Endometrium (tissue), 2 donors: ENCODE results near the gene FEM1B.
"Not testable (repeated sequence)": the region's sequence is repeated elsewhere in the genome, so short reads cannot be mapped to it uniquely, and the experiment has no call there.

Experiments
- FAIRE-seq: peaks from 2 replicates; lab custom pipeline; 2012; peaks lifted over from hg19 to GRCh38; lab: Jason Lieb, UNC
- donor health status: control.
- donor health status: control.

The FEM1B gene

DNA sequence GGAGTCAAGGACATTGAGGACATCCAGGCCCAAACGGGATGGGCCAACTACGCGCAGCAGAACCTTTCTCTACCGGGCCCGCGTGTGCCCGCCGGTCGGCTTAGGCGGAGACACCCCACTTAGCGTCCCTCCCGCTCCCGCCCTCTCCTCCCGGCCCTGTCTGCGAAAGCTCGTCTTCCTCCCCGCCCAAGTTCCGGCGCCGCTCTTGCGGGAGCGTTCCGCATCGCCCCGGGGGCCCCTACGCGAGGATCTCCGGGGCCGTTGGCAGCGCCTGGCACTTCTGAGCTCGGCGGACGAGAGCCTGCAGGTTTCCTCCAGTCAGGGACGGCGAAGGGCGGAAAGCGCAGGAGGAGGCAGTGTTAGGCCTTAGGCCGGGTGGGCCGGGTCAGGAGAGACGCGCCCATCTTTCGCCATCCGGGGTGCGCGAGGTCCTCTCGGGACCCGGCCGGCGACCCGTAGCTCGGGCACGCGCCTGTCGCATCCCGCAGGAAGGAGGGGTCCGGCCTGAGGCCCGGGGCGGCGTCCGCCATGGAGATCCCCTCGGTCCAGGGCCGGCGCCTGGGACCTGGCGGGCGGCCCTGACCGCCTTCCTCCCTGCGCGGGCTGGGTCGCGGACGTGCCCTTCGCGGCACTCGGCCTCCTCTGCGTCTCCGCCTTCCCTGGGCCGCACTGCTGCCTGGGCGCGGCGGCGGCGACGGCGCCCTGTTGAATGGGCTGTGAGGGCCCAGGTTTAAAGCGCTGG, at the start of gene FEM1B:
FEM1B (plus strand) TSS at position 143 of the 742 bp plus-strand sequence. CDS start 673 bp downstream, outside the sequence.
- no peak for FAIRE-seq

DNA sequence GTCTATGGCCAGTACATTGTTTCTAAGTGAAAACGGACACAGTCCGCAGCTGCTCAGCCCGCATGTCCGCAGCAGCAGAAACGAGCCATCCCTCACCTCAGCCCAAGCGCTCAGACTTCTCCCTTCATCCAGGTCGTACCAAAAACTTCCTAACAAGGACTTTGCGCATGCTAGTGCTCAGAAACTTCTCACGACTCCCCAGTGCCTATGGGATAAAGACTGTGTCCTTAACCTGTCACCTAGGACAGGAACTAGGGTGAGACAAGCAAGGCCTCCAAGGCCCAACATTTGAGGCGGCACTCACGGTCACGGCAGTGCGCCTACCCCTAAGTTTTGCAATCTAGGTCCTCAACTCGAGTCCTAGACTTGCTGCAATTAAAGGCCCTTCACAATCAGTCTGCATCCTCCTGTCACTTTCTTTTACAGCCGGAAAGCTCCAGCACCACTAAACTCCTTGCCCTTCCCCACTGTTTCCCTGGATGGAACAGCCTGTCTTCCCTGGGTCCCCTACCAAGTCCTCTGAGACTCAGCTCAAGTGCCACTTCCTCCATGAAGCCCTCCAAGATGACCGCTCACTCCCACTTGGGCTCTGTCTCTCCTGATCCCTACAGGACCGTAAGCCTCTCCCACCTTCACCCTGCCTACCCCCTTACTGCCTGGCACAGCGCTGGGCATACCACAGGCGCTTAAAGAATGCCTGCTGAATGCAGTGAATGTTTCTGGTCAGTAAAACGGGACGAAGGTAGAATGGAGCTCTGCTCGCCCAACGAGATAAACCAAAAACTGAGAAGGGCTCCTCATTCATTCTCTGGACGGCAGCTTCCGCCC, 49.2 kb upstream of the FEM1B start:
- FAIRE-seq = no peak

DNA sequence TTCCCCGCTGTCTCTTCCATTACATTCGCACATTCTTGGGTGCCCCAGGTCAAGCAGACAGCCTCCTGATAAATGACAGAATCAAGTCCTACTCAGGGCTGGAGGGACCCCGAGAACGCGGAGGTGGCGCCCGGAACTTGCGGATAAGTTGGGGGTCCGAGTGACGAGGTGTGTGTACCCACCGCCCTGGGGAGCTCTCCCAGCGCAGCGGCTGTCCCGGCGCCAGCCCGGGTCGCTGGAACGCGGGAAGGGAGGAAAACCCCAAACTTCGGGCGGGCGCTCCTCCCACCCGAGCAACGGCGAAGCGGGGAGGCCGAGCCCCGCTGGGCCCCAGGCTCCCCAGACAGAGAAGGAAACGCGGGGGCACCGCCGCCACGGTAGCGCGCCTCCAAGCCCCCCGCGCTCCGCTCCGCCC, 48.6 kb upstream of the FEM1B start:
- no peak for FAIRE-seq

DNA sequence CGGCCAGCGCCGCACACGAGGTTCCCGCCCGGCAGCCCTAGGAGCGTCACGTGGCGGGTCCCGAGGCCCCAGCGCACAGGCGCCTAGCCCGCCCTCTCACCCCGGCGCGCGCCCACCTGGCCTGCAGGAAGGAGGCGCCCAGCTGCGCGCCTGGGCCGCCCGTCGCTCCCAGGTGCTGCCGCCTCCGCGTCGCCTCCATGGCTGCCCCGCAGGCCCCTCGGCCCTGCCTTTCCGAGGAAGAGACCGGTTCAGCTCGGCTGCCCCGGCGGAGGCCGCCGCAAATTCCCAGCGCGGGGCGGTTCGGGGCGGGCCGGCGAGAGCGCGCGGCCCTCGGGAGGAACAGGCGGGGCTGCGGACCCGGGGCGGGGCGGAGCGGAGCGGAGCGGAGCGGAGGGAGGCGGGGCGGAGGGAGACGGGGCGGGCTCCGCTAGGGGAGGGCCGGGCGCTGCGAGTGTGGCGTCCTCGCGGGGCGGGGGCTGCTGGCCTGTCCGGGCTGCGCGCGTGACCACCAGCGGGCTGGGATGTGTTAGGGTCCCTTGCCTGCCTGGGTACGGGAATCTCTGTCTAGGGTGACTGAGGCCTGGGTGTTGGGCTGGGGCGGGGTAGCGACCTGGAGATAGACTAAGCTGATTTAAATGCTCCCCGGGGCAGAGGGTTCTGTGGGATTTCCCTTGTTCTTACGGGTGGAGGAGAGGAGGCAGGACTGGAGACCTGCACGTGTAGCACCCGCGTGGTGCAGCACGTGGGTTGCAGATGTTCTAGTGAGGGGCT, 48.0 kb upstream of the FEM1B start, which contains the start of gene CLN6:
CLN6 (minus strand) TSS at position 343 of the 771 bp plus-strand sequence; CDS start at position 199, 144 bp downstream.
- FAIRE-seq = no peak

DNA sequence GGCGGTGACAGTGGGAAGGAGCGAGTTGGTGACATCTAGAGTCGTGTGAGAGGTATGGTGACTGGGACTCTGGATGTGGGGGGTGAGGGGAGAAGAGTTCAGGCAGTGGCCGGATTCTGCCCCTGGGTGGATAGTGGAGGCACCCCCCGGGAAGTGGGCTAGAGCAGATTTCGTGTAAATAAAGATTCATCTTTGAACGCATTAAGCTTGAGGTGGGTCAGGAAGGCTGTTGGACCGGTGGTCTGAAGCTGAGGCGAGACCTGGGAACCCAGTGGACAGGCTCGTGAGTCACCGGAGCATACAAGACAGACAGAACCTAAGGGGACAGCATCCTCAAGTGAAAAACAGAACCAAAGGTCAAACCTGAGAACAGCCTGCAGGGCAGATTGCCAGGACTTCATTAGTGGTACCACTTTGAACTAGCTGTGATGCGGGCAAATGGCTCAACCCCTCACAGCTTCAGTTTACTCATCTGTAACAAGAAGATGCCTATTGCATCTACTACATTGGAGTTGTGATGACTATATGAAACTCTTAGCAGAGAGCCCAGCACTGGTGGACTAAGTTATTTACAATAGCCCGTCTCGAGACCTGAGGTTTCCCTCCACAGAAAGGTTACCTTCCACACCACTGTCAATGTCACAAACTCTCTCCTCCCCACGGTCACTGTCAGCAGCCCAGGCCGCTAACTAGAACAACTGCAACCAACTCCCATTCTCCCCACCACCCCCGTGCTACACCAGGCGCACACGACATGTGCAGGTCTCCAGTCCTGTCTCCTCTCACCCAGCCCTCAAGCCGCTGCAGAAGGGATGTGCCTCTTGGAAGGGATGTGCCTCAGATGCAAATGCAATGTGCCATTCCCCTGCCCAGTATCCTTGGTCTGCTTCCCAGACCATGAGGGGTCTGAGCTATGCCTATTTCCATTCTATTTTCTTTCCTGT, 47.1 kb upstream of the FEM1B start:
- FAIRE-seq = no peak

DNA sequence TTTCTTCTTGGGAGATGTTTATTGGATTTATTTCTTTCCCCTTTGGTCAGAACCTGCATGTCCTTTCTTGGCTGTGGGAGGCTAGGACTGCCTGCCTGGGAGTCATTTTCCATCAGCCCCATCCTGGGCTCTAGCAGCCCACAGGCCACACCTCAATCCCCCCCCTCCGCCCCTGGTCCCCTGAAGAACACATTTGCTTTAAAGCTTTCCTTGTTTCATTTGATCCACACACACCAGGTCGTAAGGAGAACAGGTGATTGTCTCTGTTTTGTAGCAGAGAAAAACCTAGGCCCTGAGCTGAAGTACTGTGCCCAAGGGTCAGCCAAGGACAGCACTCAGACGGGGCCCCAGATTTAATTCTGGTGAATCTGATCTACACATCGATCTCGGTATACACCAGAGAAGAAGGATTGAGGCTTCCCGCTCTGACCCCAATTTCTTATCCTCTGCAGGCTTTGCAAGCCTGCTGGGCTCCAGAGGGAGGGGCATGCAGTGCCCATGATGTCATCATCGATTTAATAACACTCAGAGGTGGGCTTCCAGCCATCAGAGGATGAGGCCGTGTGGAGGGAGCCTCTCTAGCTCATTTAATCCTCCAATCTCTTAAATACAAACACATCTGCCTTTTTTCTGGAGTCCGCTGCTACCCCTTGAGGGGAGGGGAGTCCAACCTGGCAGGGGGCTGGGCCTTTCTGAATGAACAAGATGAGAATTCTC, 46.3 kb upstream of the FEM1B start:
- FAIRE-seq = no peak

DNA sequence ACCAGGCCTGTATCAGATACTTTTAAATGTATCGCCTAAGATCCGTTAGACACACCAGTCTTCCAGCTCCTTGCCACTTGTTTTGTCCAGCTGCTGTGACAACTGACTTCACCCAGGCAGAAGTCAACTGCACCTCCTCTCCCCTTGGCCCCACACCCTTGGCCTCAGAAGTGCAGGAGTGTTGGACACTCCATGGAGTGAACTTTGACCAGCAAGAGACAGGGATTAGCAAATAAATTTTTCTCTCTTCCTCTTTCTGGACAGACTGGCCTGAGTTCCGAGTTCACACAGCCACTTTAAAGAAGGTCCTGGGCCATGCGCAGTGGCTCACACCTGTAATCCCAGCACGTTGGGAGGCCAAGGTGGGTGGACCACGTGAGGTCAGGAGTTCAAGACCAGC, 45.1 kb upstream of the FEM1B start:
- no peak for FAIRE-seq

DNA sequence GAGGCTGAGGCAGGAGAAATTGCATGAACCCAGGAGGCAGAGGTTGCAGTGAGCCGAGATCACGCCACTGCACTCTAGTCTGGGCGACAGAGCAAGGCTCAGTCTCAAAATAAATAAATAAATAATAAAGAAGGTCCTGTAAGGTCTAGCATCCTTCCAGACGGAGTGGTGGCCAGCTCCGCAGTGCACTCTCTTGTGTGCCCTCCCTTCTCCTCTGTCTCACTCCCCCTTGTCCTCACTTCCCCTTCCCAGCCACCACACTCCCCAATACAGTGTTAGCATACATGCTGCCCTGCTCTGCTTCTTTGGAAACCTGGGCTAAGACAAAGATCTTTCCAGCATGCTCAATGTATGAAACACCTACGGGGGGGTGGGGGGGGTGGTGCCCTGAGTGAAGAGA, 44.6 kb upstream of the FEM1B start:
- FAIRE-seq = no peak

DNA sequence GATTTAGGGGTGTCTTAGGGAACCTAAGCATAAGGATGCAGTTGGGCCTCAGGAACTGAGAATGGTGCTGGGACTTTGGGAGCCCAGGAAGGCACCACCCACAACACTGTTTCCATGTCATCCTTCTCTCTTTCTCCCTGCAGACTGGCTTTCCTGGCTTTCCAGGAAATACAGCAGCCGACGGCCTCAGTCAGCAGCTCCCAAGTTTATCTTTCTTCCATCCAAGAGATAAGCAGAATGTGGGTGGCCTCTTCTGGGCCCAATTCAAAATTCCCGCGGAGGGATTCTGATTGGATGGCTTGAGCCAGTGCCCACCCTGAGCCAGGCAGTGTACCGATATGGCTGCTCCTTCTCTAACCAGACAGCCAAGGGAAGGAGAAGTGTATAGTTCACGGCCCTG, 43.5 kb upstream of the FEM1B start:
- FAIRE-seq = no peak

DNA sequence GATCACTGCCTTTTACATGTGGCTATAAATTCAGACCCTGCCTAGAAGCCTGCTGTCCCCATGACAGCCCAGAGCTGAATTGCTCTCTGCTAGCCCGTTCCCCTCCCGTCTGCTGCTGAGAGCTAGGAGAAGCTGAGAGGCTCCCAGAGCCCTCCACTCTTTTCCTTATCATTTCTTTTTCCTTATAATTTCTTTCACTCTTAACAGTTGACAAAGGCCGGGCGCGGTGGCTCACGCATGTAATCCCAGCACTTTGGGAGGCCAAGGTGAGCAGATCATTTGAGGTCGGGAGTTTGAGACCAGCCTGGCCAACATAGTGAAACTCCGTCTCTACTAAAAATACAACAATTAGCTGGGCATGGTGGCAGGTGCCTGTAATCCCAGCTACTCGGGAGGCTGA, 43.0 kb upstream of the FEM1B start:
- FAIRE-seq = not testable (repeated sequence)

DNA sequence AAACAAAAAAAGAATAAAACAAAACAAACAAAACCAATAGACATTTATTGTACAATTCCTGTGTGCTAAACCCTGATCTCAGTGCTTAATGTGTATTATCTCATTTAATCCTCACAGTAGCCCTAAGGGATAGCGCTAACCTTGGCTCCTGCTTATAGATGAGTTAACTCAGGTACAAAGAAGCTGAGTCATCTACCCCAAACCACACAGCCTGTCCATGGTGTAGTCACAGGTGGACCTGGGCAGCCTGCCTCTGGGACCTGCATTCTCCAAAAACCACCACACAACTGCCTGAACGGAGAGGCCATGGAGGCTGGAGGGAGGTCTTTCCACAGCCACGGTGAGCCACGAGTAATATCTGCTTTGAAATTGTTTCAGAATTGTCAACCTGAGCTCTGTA, 42.5 kb upstream of the FEM1B start:
- FAIRE-seq = no peak

DNA sequence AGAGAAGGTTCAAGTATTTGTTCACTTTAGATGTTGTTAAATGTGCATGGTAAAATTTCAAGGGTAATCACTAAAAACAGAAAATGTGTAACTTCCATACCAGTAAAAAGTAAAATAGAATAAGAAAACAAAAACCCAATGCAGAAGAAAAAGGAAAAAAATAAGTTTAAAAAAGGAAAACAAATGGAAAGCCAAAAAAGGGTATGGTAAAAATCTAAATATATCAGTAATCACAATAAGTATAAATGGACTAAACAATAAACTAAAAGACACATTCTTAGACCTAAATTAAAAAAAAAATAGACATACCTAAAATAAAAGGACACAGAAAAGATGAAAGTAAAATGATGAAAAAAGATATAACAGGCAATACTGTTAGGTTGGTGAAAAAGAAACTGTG, 38.5 kb upstream of the FEM1B start:
- peak; percentile 33 for FAIRE-seq

DNA sequence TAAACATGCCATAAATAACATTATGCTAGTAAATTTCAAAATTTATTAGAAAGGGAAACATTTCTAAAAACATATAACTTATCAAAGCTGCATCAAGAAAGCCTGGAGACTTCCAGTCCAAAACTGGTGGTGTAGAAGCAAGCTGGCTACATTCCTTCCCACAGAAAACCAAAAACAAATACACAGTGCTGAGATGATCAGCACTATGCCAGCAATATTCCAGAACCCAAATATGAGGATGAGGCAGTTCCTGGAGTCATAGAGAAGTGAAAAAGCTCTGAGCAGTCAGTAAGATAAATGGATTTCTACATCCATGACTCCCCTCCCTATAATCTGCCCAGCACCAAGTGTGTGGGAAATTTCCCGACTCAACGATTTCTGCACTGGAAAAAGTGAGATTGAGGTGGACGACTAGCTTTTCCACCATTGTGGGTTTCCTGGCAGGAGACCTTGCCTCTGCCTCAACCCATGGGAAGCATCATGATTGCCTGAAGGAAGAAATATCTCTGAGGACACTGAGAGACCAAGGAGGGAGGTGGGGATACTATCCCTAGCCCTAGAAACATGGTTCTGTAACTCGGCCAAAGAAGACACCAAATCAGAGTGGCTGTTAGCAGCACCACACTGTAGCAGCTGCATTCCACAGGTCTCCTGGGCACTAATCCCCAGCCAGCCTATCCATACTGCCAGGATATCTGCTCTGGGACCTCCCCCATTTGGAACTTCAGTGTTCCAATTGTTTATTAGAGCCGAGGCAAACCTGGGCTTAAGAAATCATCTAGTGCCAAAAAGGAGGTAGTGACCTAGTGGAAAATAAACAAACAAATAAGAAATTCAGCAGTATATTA, 36.2 kb upstream of the FEM1B start:
- no peak for FAIRE-seq

DNA sequence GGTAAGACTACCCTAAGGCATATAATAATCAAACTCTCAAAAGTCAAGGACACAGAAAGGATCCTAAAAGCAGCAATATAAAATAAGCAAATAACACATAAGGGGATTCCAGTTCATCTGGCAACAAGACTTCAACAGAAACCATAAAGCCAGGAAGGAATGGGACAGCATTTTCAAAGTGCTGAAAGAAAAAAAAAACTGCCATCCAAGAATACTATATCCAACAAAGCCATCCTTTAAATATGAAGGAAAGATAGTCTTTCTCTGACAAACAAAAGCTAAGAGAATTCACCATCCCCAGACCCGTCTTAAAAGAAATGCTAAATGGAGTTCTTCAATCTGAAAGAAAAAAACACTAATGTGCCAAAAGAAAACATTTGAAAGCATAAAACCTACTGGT, 33.3 kb upstream of the FEM1B start:
- FAIRE-seq = no peak

DNA sequence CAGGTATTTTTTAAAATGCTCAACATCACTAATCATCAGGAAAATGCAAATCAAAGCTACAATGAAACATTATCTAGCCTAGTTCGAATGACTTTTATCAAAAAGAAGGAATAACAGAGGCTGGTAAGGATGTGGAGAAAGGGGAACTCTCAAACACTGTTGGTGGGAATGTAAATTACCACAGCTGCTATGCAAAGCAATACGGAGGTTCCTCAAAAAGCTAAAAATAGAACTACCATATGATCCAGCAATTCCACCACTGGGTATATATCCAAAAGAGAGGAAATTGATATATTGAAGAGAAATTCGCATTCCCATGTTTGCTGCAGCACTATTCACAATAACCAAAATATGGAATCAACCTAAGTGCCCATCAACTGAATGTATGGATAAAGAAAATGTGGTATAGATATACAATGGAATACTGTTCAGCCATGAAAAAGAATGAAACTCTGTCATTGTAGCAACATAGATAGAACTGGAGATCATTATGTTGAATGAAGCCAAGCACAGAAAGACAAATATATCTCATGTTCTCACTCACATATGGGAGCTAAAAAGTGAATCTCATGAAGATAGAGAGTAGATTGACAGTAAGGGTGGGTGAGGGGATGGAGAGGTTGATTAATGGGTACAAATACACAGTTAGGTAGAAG, 28.4 kb upstream of the FEM1B start:
- no peak for FAIRE-seq

DNA sequence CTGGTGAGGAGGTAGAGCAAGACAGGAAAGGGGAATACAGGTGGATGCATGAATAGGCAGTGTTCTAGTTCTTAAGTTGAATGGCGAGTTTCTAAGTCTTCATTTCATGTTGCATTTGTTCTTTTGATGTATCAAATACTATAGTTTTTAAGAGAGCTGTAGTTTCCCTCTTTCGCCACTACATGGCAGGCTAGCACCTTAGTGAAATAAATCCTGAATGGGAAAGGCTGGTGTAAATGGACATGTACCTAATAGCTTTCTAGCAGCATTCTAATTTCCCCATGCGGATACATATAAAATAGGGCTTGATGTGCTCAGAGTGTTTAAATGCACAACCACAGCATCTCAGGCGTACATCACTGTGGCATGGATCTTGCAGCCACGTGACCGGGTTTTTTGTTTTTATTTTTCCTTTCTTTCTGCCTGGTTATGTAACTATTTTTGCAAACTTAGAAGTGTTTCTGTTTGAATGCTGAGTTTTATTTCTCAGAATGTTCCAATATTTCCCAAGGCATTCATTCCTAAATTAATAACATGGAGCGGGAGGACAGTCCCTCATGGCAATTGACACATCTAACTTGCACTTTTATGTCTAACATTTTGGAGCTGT, 24.5 kb upstream of the FEM1B start:
- FAIRE-seq = peak; percentile 83

DNA sequence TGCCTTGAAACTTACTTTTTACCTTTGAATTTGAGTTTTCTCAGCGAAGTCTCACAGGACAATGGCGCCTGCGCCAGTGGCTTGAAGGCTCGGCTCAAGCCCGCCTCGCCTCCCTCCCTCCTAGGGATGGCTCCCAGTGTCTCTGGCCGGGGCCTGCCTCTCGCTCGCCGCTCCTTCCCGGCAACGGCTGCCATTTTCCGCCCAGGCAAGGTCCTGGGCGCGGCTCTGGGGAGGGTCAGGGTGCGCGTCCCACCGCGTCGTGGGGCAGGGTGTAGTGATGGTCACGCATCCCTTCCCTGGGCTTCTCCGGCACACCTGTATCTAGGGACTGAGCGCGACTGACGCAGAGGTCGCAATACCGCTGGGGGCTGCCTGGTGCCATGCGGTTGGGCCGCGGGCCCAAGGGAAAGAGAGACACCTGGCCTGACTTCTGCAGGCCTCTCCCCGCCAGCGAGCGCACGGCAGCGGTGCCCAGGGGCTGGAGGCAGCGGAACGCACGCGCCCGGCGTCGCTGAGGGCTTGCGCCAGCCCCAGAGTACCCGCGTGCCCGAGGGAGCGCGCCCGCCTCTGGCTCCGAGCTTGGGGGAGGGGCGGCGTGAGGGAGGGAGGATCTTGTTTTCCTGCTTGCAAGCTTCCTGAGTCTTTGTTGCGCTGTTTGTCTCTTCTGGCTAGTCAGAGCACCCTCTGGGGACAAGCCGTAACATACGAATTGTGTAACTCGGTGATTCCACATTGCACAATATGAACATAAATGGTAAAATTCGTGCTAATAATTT, 20.7 kb upstream of the FEM1B start:
- peak; percentile 46 for FAIRE-seq

DNA sequence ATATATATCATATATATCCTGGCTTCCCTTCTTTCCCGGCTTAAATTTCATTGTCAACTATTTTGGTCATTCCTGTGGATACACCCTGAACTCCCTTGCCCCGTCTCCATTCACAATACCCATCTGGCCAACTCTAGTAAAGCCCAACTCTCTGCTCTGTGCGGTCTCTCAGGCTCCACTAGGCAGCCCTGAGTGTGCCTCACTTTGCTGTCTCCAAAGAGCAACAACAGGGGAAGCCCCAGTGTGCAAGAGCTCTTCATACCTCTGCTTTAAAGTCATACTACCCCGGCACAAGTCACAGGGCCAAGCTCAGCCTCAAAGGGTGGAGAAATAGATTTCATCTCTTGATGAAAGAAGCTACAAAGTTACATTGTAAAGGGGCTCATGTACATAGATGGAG, 18.9 kb upstream of the FEM1B start:
- no peak for FAIRE-seq
